Raji (cell line): ENCODE measurements around the gene ALDH1L1.

Source experiments
- POLR2A ChIP-seq: IDR thresholded peaks from 2 replicates; pipeline ENCODE4 v1.6.1; 2011; ENCODE audit warnings: low read depth, low read length, control low read depth; ENCODE audit not compliant: insufficient read depth

Gene ALDH1L1

DNA sequence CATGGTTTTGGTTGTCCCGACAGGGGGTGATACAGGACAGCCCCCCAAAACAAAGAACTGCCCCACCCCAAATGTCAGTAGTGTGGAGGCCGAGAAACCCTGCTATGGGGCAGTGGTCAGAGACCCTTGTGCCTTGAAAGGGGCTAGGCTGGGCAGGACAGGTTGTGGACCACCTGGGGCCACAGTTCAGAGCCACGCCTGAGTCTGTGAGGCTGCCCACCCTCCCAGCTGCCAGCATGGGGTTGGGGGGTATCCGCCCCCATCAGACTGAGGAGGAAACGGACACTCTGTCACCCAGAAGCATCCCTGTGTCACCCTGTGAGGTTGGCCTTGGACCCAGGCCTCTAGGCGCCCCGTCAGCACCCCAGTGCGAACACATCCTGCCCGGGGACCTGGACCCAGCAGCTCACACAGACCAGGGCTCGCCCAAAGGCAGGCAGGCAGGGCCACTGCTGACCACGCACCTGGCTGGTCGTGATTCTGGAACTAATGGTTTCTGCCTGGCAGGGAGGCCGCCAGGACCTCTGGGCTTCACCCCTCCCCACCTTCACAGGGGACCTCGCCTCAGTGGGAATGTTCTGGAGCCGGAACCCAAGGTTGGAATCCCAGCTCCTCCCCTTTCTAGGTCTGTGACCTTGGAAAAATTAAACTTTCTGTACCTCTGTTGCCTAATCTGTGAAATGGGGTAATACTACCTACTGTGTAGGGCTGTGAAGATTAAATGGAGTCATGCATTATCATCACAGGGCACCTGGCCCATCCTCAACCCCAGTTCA lies 97.8 kb downstream of the ALDH1L1 start:
- no peak; the same call in 1 of the 2 replicates for TF ChIP-seq POLR2A

- TF ChIP-seq POLR2A = peak; percentile 41; the same call in 1 of the 2 replicates
Observed at GRCh38 chr3:126081618-126082361, 98.6 kb downstream of the ALDH1L1 start.

DNA sequence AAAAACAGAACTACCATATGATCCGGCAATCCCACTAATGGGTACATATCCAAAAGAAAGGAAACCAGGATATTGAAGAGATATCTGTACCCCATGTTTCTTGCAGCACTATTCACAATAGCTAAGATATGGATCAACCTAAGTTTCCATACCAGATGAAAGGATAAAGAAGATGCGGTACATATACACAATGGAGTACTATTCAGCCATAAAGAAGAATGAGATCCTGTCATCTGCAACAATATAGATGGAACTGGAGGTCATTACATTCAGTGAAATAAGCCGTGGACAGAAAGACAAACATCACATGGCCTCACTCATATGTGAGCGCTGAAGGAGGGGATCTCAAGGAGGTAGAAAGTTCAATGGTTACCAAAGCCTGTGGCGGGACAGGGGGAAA lies 99.4 kb downstream of the ALDH1L1 start:
- TF ChIP-seq POLR2A = no peak

DNA sequence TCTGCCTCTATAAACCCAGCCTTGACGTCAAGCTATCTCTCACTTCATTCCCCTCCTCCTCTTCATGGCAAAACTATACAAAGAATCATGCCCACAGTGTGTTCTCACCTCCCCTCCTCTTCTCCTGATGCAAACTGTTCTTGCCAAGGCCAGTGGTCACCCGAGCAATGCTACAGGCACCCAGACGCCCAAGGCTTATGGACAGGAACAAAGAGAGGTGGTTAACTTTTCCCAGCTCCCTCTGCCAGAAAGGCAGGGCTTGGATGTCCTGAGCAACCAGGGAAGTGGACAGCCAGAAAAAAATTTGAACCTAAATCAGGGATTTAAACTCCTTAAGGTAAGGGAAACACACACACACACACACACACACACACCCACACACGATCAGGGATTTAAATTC lies 101.5 kb downstream of the ALDH1L1 start:
- TF ChIP-seq POLR2A = no peak

DNA sequence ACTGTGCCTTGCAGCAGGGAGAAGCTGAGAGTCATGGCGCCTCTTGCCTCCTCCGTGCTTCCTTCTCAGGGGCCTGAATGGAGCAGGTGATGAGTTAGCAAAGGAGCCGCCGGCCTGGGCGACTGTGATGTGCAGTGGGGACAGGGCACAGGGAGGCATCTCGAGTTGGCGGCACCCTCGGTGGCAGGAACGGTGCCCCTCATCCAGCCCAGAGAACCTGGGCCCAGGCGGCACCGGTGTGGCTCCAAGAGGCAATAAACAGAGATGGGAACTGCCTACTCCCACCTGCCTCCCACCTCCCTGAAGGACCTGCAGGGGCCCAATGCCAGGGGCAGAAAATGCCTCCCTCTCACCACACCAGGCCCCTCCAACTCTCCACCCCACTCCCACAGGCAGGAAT lies 102.6 kb downstream of the ALDH1L1 start:
- no peak for TF ChIP-seq POLR2A

DNA sequence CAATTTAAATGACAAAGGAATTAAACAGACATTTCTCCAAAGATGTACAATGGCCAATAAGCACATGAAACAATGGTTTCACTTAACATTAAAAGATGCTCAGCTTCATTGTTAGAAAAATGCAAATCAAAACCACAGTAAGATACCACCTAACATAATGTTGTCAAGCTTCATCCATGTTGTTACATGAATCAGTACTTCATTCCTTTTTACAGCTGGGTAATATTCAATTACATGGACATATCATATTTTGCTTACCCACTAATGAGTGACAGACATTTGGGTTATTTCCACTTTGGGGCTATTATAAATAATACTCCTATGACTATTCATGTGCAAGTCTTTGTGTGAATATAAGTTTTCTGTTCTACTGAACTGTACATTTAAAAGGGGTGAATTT lies 104.2 kb downstream of the ALDH1L1 start:
- TF ChIP-seq POLR2A = no peak

DNA sequence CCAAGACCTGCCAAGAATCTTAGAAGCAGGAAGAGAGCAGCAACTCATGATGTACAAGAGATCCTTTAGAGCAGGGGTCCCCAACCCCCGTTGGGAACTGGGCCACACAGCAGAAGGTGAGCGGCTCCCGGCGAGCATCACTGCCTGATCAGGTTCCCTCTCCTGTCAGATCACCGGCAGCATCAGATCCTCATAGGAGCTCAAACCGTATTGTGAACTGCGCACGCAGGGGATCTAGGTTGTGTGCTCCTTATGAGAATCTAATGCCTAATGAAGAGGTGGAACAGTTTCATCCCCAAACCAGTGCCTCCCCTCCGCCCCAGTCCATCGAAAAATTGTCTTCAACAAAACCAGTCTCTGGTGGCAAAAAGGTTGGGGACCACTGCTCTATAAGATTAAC lies 110.2 kb downstream of the ALDH1L1 start:
- no peak for TF ChIP-seq POLR2A

- TF ChIP-seq POLR2A = no peak
Observed at GRCh38 chr3:126067959-126068358, 112.4 kb downstream of the ALDH1L1 start.

DNA sequence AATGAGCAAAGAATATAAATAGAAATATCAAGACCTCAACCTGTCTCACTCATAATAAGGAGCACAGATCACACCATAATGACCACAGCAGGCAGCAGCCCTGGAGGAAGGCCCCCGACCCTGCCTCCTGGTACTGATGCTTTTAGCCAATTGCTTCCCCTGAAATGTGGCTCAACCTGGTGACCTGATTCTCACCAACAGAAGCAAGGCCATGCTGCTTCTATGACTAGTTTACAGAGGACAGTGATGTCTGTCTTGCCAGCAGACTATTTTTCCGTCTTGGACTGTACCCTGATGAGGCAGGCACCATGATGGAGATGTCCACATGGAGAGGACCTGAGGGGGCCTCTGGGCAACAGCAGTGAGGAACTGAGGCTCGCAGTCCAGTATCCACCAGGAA lies 114.5 kb downstream of the ALDH1L1 start:
- no peak for TF ChIP-seq POLR2A

GRCh38 chr3:126064627-126065258 lies 115.6 kb downstream of the ALDH1L1 start:
- TF ChIP-seq POLR2A = no peak

DNA sequence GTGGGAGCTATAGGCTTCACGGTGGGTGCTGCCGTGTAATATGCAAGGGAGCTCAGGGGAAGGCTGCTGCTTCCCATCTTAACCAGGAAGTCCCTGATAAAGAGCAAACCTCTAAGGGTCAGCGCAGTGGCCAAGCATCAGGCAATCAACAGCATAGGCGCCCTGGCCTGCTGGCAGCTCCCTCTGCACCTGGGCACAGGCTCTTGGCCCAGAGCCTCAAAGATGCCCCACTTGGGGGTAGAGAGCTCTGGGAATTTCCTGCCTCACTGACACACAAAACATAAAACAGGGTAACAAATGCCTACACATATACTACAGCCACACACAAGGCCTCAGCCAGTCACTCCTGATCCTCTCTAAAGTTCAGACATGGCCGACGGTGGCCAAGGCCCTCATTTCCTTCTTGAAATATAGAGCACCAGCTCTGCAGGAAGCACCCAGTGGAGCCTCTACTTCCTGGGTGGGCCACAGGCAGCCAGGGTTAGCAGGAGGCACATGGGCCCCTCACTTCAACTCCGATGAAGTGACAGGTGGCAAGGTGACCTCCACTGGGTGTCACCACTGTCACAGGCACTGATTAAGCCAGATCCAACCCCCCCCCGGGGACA lies 116.9 kb downstream of the ALDH1L1 start:
- TF ChIP-seq POLR2A = no peak

- no peak for TF ChIP-seq POLR2A
Observed at GRCh38 chr3:126061301-126062032, 118.9 kb downstream of the ALDH1L1 start.

GRCh38 chr3:126060613-126061145 lies 119.7 kb downstream of the ALDH1L1 start:
- no peak for TF ChIP-seq POLR2A

DNA sequence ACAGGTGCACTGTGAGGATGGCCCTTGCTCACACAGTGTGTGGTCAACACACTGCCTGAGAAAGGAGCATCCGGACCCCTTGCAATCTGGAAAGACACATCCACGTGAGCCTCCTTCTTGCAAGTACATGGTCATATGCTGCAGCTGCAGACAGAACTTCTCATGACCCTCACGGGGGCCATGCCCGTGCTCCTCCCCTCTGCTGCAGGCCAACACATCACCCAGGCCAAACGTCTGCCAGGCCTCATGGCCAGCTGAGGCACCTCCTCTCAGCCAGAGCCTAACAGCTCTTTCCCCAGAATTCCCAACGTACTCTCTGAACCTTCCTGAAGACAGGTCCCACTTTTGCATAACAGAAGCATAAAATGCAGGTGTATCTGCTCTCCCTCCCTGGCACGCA lies 121.7 kb downstream of the ALDH1L1 start:
- TF ChIP-seq POLR2A = no peak

GRCh38 chr3:126057936-126058335 lies 122.5 kb downstream of the ALDH1L1 start:
- no peak for TF ChIP-seq POLR2A
